IMR-90 (cell line): ENCODE results near the gene KCNK18. TPM values are rescaled to one million over a fixed set of nuclear protein-coding genes. Genes with fewer than 3 reads are reported as not detected.

Source experiments
- ATAC-seq: fragments of 200-7000 bp; cut with Tn5 transposase; 2 replicates; pipeline ENCODE4 v1.9.1; 2020; ENCODE audit warnings: low read depth, mild to moderate bottlenecking, moderate library complexity
- BruUV-seq: library from RNA; stranded (reverse); fragments of 400-500 nt; replicated peaks from 2 replicates; lab custom pipeline; 2021; lab: Mats Ljungman, UMichigan
- CTCF ChIA-PET: fragments of 300-600 bp; formaldehyde crosslinking; extraction: SDS; loops from one replicate; lab custom pipeline; 2021; ENCODE audit warnings: antibody characterized with exemption; lab: Yijun Ruan, JAX
- POLR2A ChIA-PET: fragments of 300-600 bp; sonication (Branson Sonifier 250); formaldehyde crosslinking; loops from one replicate; lab custom pipeline; 2022; ENCODE audit warnings: antibody characterized with exemption; ENCODE audit not compliant: unreplicated experiment; lab: Charles Lee
- DNase-seq: peaks from one replicate; pipeline ENCODE4 v3.0.0; 2013
- H2AFZ ChIP-seq: replicated peaks from 2 replicates; pipeline ENCODE3; 2013; ENCODE audit warnings: low read length, mild to moderate bottlenecking; ENCODE audit not compliant: poor library complexity
- H2AK5ac ChIP-seq: 2 replicates; pipeline ENCODE4 v1.6.1; 2013; ENCODE audit warnings: low read depth, low read length, inconsistent platforms
- H2AK9ac ChIP-seq: replicated peaks from 2 replicates; pipeline ENCODE3; 2013; ENCODE audit warnings: mild to moderate bottlenecking, low read depth, low read length, moderate library complexity; ENCODE audit not compliant: poor library complexity
- H2BK120ac ChIP-seq: 2 replicates; pipeline ENCODE4 v1.6.1; 2013; ENCODE audit warnings: low read depth, low read length, inconsistent platforms
- H2BK15ac ChIP-seq: 3 replicates; pipeline ENCODE4 v1.6.1; 2013; ENCODE audit warnings: low read depth, low read length, inconsistent platforms
- H2BK20ac ChIP-seq: 2 replicates; pipeline ENCODE4 v1.6.1; 2013; ENCODE audit warnings: low read depth, mild to moderate bottlenecking, inconsistent platforms, low read length, moderate library complexity
- H2BK5ac ChIP-seq: 2 replicates; pipeline ENCODE4 v1.6.1; 2013; ENCODE audit warnings: mild to moderate bottlenecking, low read depth, low read length, inconsistent platforms; ENCODE audit not compliant: poor library complexity, severe bottlenecking
- H3K14ac ChIP-seq: replicated peaks from 2 replicates; pipeline ENCODE4 v1.6.1; 2013; ENCODE audit warnings: low read depth, low read length, inconsistent platforms
- H3K18ac ChIP-seq: 2 replicates; pipeline ENCODE4 v1.6.1; 2013; ENCODE audit warnings: low read depth, low read length, control low read depth
- H3K23ac ChIP-seq: 2 replicates; pipeline ENCODE4 v1.6.1; 2013; ENCODE audit warnings: low read depth, low read length, inconsistent platforms
- H3K27ac ChIP-seq: 2 replicates; pipeline ENCODE4 v1.5.1; 2013; ENCODE audit warnings: mild to moderate bottlenecking, control low read depth, low read length; ENCODE audit not compliant: insufficient read depth
- H3K27me3 ChIP-seq: 2 replicates; pipeline ENCODE4 v1.6.1; 2013; ENCODE audit warnings: low read length; ENCODE audit not compliant: control insufficient read depth, insufficient read depth
- H3K36me3 ChIP-seq: 2 replicates; pipeline ENCODE4 v1.6.1; 2013; ENCODE audit warnings: low read length, mixed read lengths; ENCODE audit not compliant: control insufficient read depth, insufficient read depth
- H3K4ac ChIP-seq: 2 replicates; pipeline ENCODE4 v1.6.1; 2013; ENCODE audit warnings: low read depth, low read length, inconsistent platforms
- H3K4me1 ChIP-seq: 2 replicates; pipeline ENCODE4 v1.6.1; 2013; ENCODE audit warnings: low read length, mixed read lengths; ENCODE audit not compliant: control insufficient read depth, insufficient read depth
- H3K4me2 ChIP-seq: 2 replicates; pipeline ENCODE4 v1.6.1; 2013; ENCODE audit warnings: low read depth, mild to moderate bottlenecking, control low read depth, low read length, moderate library complexity
- H3K4me3 ChIP-seq: 2 replicates; pipeline ENCODE4 v1.5.1; 2013; ENCODE audit warnings: low read depth, mild to moderate bottlenecking, control low read depth, low read length, moderate library complexity; ENCODE audit not compliant: insufficient read depth
- H3K56ac ChIP-seq: 2 replicates; pipeline ENCODE4 v1.6.1; 2013; ENCODE audit warnings: low read length, inconsistent platforms; ENCODE audit not compliant: insufficient read depth; ENCODE audit errors: extremely low read depth
- H3K79me1 ChIP-seq, 2 experiments: 2 replicates each; pipeline ENCODE4 v1.6.1; 2013; ENCODE audit warnings: low read length in 2 of 2, inconsistent platforms in 1 of 2, low read depth in 1 of 2
- H3K9ac ChIP-seq: 2 replicates; pipeline ENCODE4 v1.6.1; 2013; ENCODE audit warnings: low read depth, low read length, control low read depth
- H3K9me1 ChIP-seq: 2 replicates; pipeline ENCODE4 v1.6.1; 2013; ENCODE audit warnings: low read length, inconsistent platforms; ENCODE audit not compliant: insufficient read depth
- H3K9me3 ChIP-seq: 2 replicates; pipeline ENCODE4 v1.6.1; 2013; ENCODE audit warnings: low read length; ENCODE audit not compliant: control insufficient read depth, insufficient read depth
- H4K20me1 ChIP-seq: 2 replicates; pipeline ENCODE4 v1.6.1; 2013; ENCODE audit warnings: low read length, inconsistent platforms; ENCODE audit not compliant: insufficient read depth
- H4K5ac ChIP-seq: 2 replicates; pipeline ENCODE4 v1.6.1; 2013; ENCODE audit warnings: mild to moderate bottlenecking, low read depth, low read length, control low read depth
- H4K8ac ChIP-seq, 2 experiments: 2 replicates each; pipeline ENCODE4 v1.6.1; 2013; ENCODE audit warnings: low read depth in 2 of 2, low read length in 2 of 2, control low read depth in 1 of 2, inconsistent platforms in 1 of 2
- H4K91ac ChIP-seq: 2 replicates; pipeline ENCODE4 v1.6.1; 2013; ENCODE audit warnings: low read depth, low read length, inconsistent platforms; ENCODE audit not compliant: insufficient read depth
- POLR2A ChIP-seq: IDR thresholded peaks from 2 replicates; pipeline ENCODE4 v1.6.1; 2012; ENCODE audit warnings: mild to moderate bottlenecking, low read depth, low read length
- RAD21 ChIP-seq: IDR thresholded peaks from 2 replicates; pipeline ENCODE4 v1.6.1; 2012; ENCODE audit warnings: low read length, improper control_type of control experiment
- SMC3 ChIP-seq: fragments of 150-350 bp; IDR thresholded peaks from 2 replicates; pipeline ENCODE4 v1.6.1; 2016; ENCODE audit warnings: low read depth, mild to moderate bottlenecking, antibody characterized with exemption, low read length, moderate library complexity
- WGBS, 2 experiments: methylation state at CpG; one replicate each; pipeline versions ENCODE4 v1.1.5 to v1.1.7; 2013; ENCODE audit warnings: missing lambda C conversion rate in 2 of 2; ENCODE audit not compliant: insufficient read length in 1 of 2; ENCODE audit errors: extremely low coverage in 2 of 2; 5-methylcytosine and 5-hydroxymethylcytosine counted together
- dilution Hi-C: fragments of 300-500 bp; cut with HindIII; formaldehyde crosslinking; loops from one replicate; pipeline ENCODE4 v1.14.3; 2018; ENCODE audit warnings: low sequenced_read_pairs; ENCODE audit not compliant: unreplicated experiment
- in situ Hi-C: fragments of 300-500 bp; cut with MboI; formaldehyde crosslinking; loops from 3 replicates; pipeline ENCODE4 v1.14.3; 2019; ENCODE audit warnings: low sequenced_read_pairs, inconsistent platforms, mixed read lengths
- intact Hi-C: fragments of 100-400 bp; cut with micrococcal nuclease; formaldehyde crosslinking; loops from 2 replicates; pipeline ENCODE4 v1.10.0; 2022
- polyA plus RNA-seq, 3 experiments: library from polyadenylated mRNA; depleted of rRNA; stranded (reverse); fragments of >200 nt; gene quantifications; 2 replicates each; pipeline ENCODE4 v1.2.3, GENCODE V29; 2012; ENCODE audit warnings: low replicate concordance in 1 of 3
- total RNA-seq: library from RNA; depleted of rRNA; stranded (reverse); fragments of >200 nt; gene quantifications from 2 replicates; pipeline ENCODE4 v1.2.3, GENCODE V29; 2012
- TF ChIP-seq, protein P1 (sequence below): conservative IDR thresholded peaks from 2 replicates; pipeline ENCODE4 v1.5.1; 2012; ENCODE audit warnings: mild to moderate bottlenecking, low read depth, low read length, improper control_type of control experiment

KCNK18 gene
- total and polyA plus RNA-seq, 2 of the 4 experiments (the other 2 are of a cell fraction) = not detected

DNA sequence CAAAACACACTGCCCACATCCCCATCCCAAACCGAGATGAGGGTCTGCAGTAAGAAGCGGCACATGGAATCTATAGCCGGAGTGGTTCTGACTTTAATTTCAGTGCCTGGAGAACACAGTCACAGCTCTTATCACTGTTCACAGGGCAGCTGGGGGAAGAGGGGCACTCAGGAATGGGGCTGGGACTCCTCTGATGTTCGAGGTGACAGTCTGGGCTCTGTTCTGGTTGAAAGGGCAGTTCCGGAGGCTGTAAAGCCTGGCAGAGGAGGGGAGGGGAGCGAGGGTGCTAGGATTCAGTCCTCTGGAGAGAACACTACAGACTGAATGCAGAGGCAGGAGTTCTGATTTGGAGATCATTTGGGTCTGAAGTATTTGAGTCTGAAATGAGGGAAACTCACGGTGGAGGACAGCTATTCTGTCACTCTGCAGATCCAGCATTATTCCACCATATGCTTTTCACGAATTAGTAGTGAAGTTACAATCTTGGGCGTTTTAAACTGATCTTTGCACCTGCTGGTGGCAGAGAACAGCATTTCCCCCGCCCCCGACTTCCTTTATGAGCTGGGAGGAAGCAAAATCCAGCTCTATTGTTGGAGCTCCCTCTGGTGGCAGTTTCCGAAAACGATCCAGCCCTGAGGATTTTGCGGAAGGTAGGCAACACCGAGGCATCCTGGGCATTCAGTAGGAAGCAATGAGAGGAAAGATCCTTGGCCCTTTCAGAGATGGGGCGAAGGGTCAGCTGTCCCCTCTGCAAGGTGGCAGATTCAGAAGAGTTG, 22.7 kb upstream of the KCNK18 start:
- Histone ChIP-seq H3K56ac (no peak overlapping the region), H4K5ac (no peak overlapping the region), H3K14ac (no peak overlapping the region), H3K23ac (no peak overlapping the region), H3K4me3 (no peak overlapping the region), H2BK15ac (no peak overlapping the region), H2BK120ac (no peak overlapping the region), H3K4ac (no peak overlapping the region), H3K18ac (no peak overlapping the region), H3K79me1 (no peaks in the 10 kb centered on the region), H3K4me2 (peak overlapping the region; percentile 64), H4K20me1 (no peaks in the 10 kb centered on the region), H4K91ac (no peak overlapping the region), H2AK5ac (no peak overlapping the region), H2BK5ac (no peak overlapping the region), H2AK9ac (no peak overlapping the region), H3K36me3 (no peaks in the 10 kb centered on the region), H3K9me3 (no peaks in the 10 kb centered on the region), H3K9ac (no peak overlapping the region), H3K9me1 (no peaks in the 10 kb centered on the region), H3K4me1 (no peaks in the 10 kb centered on the region), H2AFZ (peak overlapping the region; percentile 89), H3K27me3 (peaks cover 21% of the 10 kb centered on the region), H4K8ac (no peak overlapping the region), H3K27ac (no peak overlapping the region), H2BK20ac (no peak overlapping the region)
- TF ChIP-seq POLR2A (no peak), RAD21 (peak; percentile 79), SMC3 (peak; percentile 70)
- TF ChIP-seq, protein P1, sequence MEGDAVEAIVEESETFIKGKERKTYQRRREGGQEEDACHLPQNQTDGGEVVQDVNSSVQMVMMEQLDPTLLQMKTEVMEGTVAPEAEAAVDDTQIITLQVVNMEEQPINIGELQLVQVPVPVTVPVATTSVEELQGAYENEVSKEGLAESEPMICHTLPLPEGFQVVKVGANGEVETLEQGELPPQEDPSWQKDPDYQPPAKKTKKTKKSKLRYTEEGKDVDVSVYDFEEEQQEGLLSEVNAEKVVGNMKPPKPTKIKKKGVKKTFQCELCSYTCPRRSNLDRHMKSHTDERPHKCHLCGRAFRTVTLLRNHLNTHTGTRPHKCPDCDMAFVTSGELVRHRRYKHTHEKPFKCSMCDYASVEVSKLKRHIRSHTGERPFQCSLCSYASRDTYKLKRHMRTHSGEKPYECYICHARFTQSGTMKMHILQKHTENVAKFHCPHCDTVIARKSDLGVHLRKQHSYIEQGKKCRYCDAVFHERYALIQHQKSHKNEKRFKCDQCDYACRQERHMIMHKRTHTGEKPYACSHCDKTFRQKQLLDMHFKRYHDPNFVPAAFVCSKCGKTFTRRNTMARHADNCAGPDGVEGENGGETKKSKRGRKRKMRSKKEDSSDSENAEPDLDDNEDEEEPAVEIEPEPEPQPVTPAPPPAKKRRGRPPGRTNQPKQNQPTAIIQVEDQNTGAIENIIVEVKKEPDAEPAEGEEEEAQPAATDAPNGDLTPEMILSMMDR = peak; percentile 86
- ChIA-PET CTCF (interaction anchor here (0.6 to 2.6 kb wide), 12 partner anchors 9 to 529 kb away, joined by 3 to 28 read pairs (median 3); no protein-coding TSS in a partner anchor), POLR2A (no interaction called here)
- 0% methylated on average over 6 of the region's 16 CpGs; no CpG with 5 or more reads in 1 of the 2 experiments for WGBS, 2 experiments
- DNase-seq (peak; percentile 57), ATAC-seq (peak; percentile 88)
- in situ Hi-C loops = loop anchor here (5.0 kb wide), 2 partner anchors 382 to 502 kb away; no protein-coding TSS in a partner anchor
- intact Hi-C loops = loop anchor here (2.0 kb wide), 2 partner anchors 338 to 486 kb away; no protein-coding TSS in a partner anchor
- BruUV-seq = no TSS peak
- dilution Hi-C loops = no loop called here
